GM12878 (cell line): ENCODE measurements around the gene NLRC3. TPM values are rescaled to one million over a fixed set of nuclear protein-coding genes. Genes with fewer than 3 reads are reported as not detected.

Experiments used
- BRCA1 ChIP-seq: IDR thresholded peaks from 2 replicates; pipeline ENCODE4 v1.6.1; 2011; ENCODE audit warnings: low read depth, low read length, improper control_type of control experiment
- CEBPB ChIP-seq, 2 experiments: fragments of 150-350 bp in 1 of 2; IDR thresholded peaks; 2 replicates each; pipeline ENCODE4 v1.6.1; 2012 to 2014; ENCODE audit warnings: low read depth in 2 of 2, low read length in 2 of 2, borderline replicate concordance in 1 of 2, inconsistent platforms in 1 of 2
- DPF2 ChIP-seq: fragments of 450-650 bp; IDR thresholded peaks from 2 replicates; pipeline ENCODE4 v1.6.1; 2017; ENCODE audit warnings: mild to moderate bottlenecking
- EP300 ChIP-seq, 2 experiments: fragments of 150-350 bp in 1 of 2; IDR thresholded peaks; 2 replicates each; pipeline ENCODE4 v1.6.1; 2011 to 2012; ENCODE audit warnings: low read depth in 2 of 2, low read length in 2 of 2, borderline replicate concordance in 1 of 2, improper control_type of control experiment in 1 of 2, inconsistent platforms in 1 of 2; ENCODE audit not compliant: control insufficient read depth in 1 of 2
- FOXM1 ChIP-seq: IDR thresholded peaks from 2 replicates; pipeline ENCODE4 v1.6.1; 2012; ENCODE audit warnings: low read depth, mild to moderate bottlenecking, inconsistent platforms, low read length, moderate library complexity
- GATAD2B ChIP-seq: fragments of 450-650 bp; conservative IDR thresholded peaks from 2 replicates; pipeline ENCODE4 v1.6.1; 2017; ENCODE audit warnings: low read depth, mild to moderate bottlenecking, moderate library complexity
- JUNB ChIP-seq: IDR thresholded peaks from 2 replicates; pipeline ENCODE4 v1.6.1; 2016; ENCODE audit warnings: antibody characterized with exemption, mild to moderate bottlenecking
- KDM1A ChIP-seq: fragments of 200-600 bp; sonication (generic); IDR thresholded peaks from 2 replicates; pipeline ENCODE4 v1.6.1; 2016; ENCODE audit warnings: borderline replicate concordance
- KLF5 ChIP-seq: fragments of 450-650 bp; IDR thresholded peaks from 2 replicates; pipeline ENCODE4 v1.6.1; 2014; ENCODE audit warnings: mild to moderate bottlenecking; ENCODE audit not compliant: partially characterized antibody
- NFYB ChIP-seq: IDR thresholded peaks from 2 replicates; pipeline ENCODE4 v1.6.1; 2011; ENCODE audit warnings: low read depth, mild to moderate bottlenecking, low read length, improper control_type of control experiment, moderate library complexity; ENCODE audit not compliant: insufficient read depth
- NR2C2 ChIP-seq: IDR thresholded peaks from 2 replicates; pipeline ENCODE4 v1.6.1; 2011; ENCODE audit warnings: borderline replicate concordance, low read depth; ENCODE audit not compliant: control insufficient read depth, insufficient read length
- NR2F1 ChIP-seq: fragments of 450-650 bp; conservative IDR thresholded peaks from 2 replicates; pipeline ENCODE4 v1.6.1; 2017; ENCODE audit warnings: mild to moderate bottlenecking
- POLR2AphosphoS5 ChIP-seq: IDR thresholded peaks from 2 replicates; pipeline ENCODE4 v1.6.1; 2011; ENCODE audit warnings: mild to moderate bottlenecking, low read length, inconsistent platforms
- RAD51 ChIP-seq: fragments of 450-650 bp; IDR thresholded peaks from 2 replicates; pipeline ENCODE4 v1.6.1; 2016; ENCODE audit warnings: moderate library complexity, mild to moderate bottlenecking, inconsistent platforms
- RELA ChIP-seq: fragments of 450-650 bp; IDR thresholded peaks from 2 replicates; pipeline ENCODE4 v1.8.0; 2014; ENCODE audit warnings: borderline replicate concordance; ENCODE audit not compliant: partially characterized antibody
- RUNX3 ChIP-seq: IDR thresholded peaks from 2 replicates; pipeline ENCODE4 v1.6.1; 2012; ENCODE audit warnings: low read length, inconsistent platforms
- STAT3 ChIP-seq: IDR thresholded peaks from 2 replicates; pipeline ENCODE4 v1.6.1; 2011; ENCODE audit warnings: low read depth, low read length, improper control_type of control experiment
- WRNIP1 ChIP-seq: IDR thresholded peaks from 2 replicates; pipeline ENCODE4 v1.6.1; 2011; ENCODE audit warnings: low read depth, low read length, improper control_type of control experiment, borderline replicate concordance
- ZNF217 ChIP-seq: fragments of 450-650 bp; IDR thresholded peaks from 2 replicates; pipeline ENCODE4 v1.6.1; 2017; ENCODE audit warnings: antibody characterized with exemption, mild to moderate bottlenecking
- ZNF274 ChIP-seq: IDR thresholded peaks from one replicate; pipeline ENCODE4 v1.8.0; 2011; ENCODE audit not compliant: insufficient read length, insufficient read depth
- polyA plus RNA-seq, 11 experiments: library from polyadenylated mRNA; depleted of rRNA in 4 of 11; unstranded in 6 of 11; stranded (reverse) in 5 of 11; fragments of >200 nt; fragmentation: Nextera tagmentation in 4 of 11; fragmentation: Illumina TruSeq in 1 of 11; extraction: Ambion mirVana in 4 of 11; extraction: Trizol in 1 of 11; gene quantifications; 1 replicate in 1 of 11; 2 replicates in 10 of 11; pipeline versions ENCODE4 v1.2.1 to v1.2.3, GENCODE V29; 2011 to 2016; ENCODE audit warnings: inconsistent platforms in 2 of 11, missing spikeins in 2 of 11, low read depth in 1 of 11
- total RNA-seq, 4 experiments: library from RNA; depleted of rRNA in 3 of 4; stranded (reverse); fragments of >200 nt in 3 of 4; fragmentation: Illumina TruSeq in 1 of 4; extraction: Trizol in 1 of 4; gene quantifications; 2 replicates each; pipeline versions ENCODE4 v1.2.1 to v1.2.3, GENCODE V29; 2013 to 2021
- TF ChIP-seq, protein P1 (sequence below): IDR thresholded peaks from 2 replicates; pipeline ENCODE4 v1.6.1; 2011; ENCODE audit warnings: borderline replicate concordance, low read depth, mild to moderate bottlenecking, moderate library complexity, mixed read lengths, low read length; ENCODE audit not compliant: insufficient read depth; ENCODE audit errors: extremely low read length
- TF ChIP-seq, protein P2 (sequence below): fragments of 450-650 bp; IDR thresholded peaks from 2 replicates; pipeline ENCODE4 v1.6.1; 2014; ENCODE audit warnings: mild to moderate bottlenecking
- TF ChIP-seq, protein P3 (sequence below): fragments of 450-650 bp; formaldehyde crosslinking; IDR thresholded peaks from 2 replicates; pipeline ENCODE4 v1.5.0; 2022; ENCODE audit warnings: mild to moderate bottlenecking, missing genetic modification characterization
- TF ChIP-seq, protein P4 (sequence below): fragments of 450-650 bp; IDR thresholded peaks from 2 replicates; pipeline ENCODE4 v1.6.1; 2017; ENCODE audit warnings: antibody characterized with exemption, mild to moderate bottlenecking, moderate library complexity

Gene NLRC3
- total and polyA plus RNA-seq, 10 of the 15 experiments (the other 5 are each of a cell fraction or from before 2014, with no cell fraction given): 2.2 to 17.8 (median 7.6) TPM

DNA sequence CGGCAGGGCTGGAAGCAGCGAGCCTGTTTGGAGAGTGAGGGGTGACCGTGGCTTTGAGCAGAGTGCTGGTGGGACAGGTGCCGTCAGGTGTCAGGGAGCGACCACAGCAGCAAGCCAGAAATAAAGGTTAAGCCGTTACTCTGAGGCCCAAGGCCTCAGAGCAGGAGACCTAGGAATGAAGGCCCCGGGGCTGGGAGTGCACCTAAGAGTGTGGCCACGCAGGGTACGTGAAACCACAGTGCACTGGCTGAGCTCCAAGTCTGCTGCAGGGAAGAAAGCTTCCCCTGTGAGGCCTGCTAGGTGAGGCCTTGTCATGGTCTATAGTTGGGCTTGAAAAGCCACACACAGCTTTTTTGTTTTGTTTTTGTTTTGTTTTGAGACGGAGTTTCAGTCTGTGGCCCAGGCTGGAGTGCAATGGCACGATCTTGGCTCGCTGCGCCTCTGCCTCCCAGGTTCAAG, 67.7 kb downstream of the NLRC3 start (continued):
- TF ChIP-seq, protein P1, sequence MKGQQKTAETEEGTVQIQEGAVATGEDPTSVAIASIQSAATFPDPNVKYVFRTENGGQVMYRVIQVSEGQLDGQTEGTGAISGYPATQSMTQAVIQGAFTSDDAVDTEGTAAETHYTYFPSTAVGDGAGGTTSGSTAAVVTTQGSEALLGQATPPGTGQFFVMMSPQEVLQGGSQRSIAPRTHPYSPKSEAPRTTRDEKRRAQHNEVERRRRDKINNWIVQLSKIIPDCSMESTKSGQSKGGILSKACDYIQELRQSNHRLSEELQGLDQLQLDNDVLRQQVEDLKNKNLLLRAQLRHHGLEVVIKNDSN: no peak
- TF ChIP-seq ZNF217 (no peak), NR2C2 (no peak), POLR2AphosphoS5 (peak; percentile 39; the same call in 1 of the 2 replicates), GATAD2B (no peak), NFYB (no peak), RAD51 (peak; percentile 24; the same call in 1 of the 2 replicates), DPF2 (peak; percentile 33; the same call in 1 of the 2 replicates), ZNF274 (no peak), NR2F1 (no peak), FOXM1 (peak; percentile 51; the same call in 1 of the 2 replicates), KLF5 (no peak), RUNX3 (peak; percentile 95), KDM1A (no peak), WRNIP1 (no peak), CEBPB (IDR thresholded peaks at IDR 0.05; ENCODE audit: borderline replicate concordance in 1 of 2, low read depth in 2 of 2, low read length in 2 of 2) (no peak), JUNB (peak; percentile 47), BRCA1 (no peak), STAT3 (no peak), EP300 (IDR thresholded peaks at IDR 0.05; ENCODE audit: borderline replicate concordance in 1 of 2, control insufficient read depth in 1 of 2, low read depth in 2 of 2, low read length in 2 of 2) (0 out of 4 replicates have a peak, but pooled peaks of 1 of the 2 experiments have one; percentile 20), RELA (no peak)
- TF ChIP-seq, protein P2, sequence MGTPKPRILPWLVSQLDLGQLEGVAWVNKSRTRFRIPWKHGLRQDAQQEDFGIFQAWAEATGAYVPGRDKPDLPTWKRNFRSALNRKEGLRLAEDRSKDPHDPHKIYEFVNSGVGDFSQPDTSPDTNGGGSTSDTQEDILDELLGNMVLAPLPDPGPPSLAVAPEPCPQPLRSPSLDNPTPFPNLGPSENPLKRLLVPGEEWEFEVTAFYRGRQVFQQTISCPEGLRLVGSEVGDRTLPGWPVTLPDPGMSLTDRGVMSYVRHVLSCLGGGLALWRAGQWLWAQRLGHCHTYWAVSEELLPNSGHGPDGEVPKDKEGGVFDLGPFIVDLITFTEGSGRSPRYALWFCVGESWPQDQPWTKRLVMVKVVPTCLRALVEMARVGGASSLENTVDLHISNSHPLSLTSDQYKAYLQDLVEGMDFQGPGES: no peak
- TF ChIP-seq, protein P3, sequence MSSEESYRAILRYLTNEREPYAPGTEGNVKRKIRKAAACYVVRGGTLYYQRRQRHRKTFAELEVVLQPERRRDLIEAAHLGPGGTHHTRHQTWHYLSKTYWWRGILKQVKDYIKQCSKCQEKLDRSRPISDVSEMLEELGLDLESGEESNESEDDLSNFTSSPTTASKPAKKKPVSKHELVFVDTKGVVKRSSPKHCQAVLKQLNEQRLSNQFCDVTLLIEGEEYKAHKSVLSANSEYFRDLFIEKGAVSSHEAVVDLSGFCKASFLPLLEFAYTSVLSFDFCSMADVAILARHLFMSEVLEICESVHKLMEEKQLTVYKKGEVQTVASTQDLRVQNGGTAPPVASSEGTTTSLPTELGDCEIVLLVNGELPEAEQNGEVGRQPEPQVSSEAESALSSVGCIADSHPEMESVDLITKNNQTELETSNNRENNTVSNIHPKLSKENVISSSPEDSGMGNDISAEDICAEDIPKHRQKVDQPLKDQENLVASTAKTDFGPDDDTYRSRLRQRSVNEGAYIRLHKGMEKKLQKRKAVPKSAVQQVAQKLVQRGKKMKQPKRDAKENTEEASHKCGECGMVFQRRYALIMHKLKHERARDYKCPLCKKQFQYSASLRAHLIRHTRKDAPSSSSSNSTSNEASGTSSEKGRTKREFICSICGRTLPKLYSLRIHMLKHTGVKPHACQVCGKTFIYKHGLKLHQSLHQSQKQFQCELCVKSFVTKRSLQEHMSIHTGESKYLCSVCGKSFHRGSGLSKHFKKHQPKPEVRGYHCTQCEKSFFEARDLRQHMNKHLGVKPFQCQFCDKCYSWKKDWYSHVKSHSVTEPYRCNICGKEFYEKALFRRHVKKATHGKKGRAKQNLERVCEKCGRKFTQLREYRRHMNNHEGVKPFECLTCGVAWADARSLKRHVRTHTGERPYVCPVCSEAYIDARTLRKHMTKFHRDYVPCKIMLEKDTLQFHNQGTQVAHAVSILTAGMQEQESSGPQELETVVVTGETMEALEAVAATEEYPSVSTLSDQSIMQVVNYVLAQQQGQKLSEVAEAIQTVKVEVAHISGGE (CRISPR knock-in tag): no peak
- TF ChIP-seq, protein P4, sequence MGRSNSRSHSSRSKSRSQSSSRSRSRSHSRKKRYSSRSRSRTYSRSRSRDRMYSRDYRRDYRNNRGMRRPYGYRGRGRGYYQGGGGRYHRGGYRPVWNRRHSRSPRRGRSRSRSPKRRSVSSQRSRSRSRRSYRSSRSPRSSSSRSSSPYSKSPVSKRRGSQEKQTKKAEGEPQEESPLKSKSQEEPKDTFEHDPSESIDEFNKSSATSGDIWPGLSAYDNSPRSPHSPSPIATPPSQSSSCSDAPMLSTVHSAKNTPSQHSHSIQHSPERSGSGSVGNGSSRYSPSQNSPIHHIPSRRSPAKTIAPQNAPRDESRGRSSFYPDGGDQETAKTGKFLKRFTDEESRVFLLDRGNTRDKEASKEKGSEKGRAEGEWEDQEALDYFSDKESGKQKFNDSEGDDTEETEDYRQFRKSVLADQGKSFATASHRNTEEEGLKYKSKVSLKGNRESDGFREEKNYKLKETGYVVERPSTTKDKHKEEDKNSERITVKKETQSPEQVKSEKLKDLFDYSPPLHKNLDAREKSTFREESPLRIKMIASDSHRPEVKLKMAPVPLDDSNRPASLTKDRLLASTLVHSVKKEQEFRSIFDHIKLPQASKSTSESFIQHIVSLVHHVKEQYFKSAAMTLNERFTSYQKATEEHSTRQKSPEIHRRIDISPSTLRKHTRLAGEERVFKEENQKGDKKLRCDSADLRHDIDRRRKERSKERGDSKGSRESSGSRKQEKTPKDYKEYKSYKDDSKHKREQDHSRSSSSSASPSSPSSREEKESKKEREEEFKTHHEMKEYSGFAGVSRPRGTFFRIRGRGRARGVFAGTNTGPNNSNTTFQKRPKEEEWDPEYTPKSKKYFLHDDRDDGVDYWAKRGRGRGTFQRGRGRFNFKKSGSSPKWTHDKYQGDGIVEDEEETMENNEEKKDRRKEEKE: no peak
